Hematopoietic multipotent progenitor cell (in vitro differentiated cells): ENCODE measurements around the gene SLC47A2. TPM values are rescaled to one million over a fixed set of nuclear protein-coding genes. Genes with fewer than 3 reads are reported as not detected.

Experiments
- DNase-seq, 3 donors: peaks; one replicate each; pipeline ENCODE4 v3.0.0-alpha.2; 2011 to 2015; ENCODE audit warnings: low read depth in 2 of 3, low spot score in 2 of 3
- total RNA-seq: library from RNA; depleted of rRNA; stranded (reverse); fragments of >200 nt; gene quantifications from one replicate; pipeline ENCODE4 v1.2.3, GENCODE V29; 2012

Gene SLC47A2
- total RNA-seq, 1 donor = not detected

- no peak for DNase-seq
Observed at GRCh38 chr17:19729900-19730299, 13.5 kb upstream of the SLC47A2 start.

GRCh38 chr17:19728084-19728495 lies 11.7 kb upstream of the SLC47A2 start:
- peak in 2 of 3 donors; percentile 32 to 61 for DNase-seq

GRCh38 chr17:19727501-19728078 lies 11.2 kb upstream of the SLC47A2 start:
- no peak for DNase-seq

GRCh38 chr17:19726631-19727376 lies 10.4 kb upstream of the SLC47A2 start:
- no peak for DNase-seq

- DNase-seq = no peak
Observed at GRCh38 chr17:19725486-19725885, 9.1 kb upstream of the SLC47A2 start.

GRCh38 chr17:19724501-19725420 lies 8.4 kb upstream of the SLC47A2 start:
- peak in 2 of 3 donors; percentile 80 to 81 for DNase-seq

- DNase-seq = no peak
Observed at GRCh38 chr17:19723964-19724363, 7.6 kb upstream of the SLC47A2 start.

GRCh38 chr17:19720631-19721426 lies 4.4 kb upstream of the SLC47A2 start:
- DNase-seq = no peak

- no peak for DNase-seq
Observed at GRCh38 chr17:19720210-19720475, 3.8 kb upstream of the SLC47A2 start.

GRCh38 chr17:19719355-19720209 lies 3.2 kb upstream of the SLC47A2 start:
- no peak for DNase-seq

- DNase-seq = no peak
Observed at GRCh38 chr17:19718613-19719354, 2.4 kb upstream of the SLC47A2 start.

- DNase-seq = no peak
Observed at GRCh38 chr17:19718041-19718612, 1.7 kb upstream of the SLC47A2 start.

GRCh38 chr17:19717411-19717908 lies 1.1 kb upstream of the SLC47A2 start:
- DNase-seq = no peak

- DNase-seq = no peak
Observed at GRCh38 chr17:19717031-19717360, 612 bp upstream of the SLC47A2 start.

GRCh38 chr17:19714542-19715411 lies 1.6 kb downstream of the SLC47A2 start:
- no peak for DNase-seq

- no peak for DNase-seq
Observed at GRCh38 chr17:19713901-19714361, 2.5 kb downstream of the SLC47A2 start.

GRCh38 chr17:19713462-19713861 lies 2.9 kb downstream of the SLC47A2 start:
- DNase-seq = no peak
